ENCODE data around the gene B9D1. TPM values are rescaled to one million over a fixed set of nuclear protein-coding genes. Genes with fewer than 3 reads are reported as not detected.

Gene B9D1
- total and polyA plus RNA-seq, 2 experiments from 2014 or later = 35.2 to 63.5 TPM

GRCh38 chr17:19361326-19361725 is 1.2 kb downstream of the B9D1 start:
- DNase-seq (ENCODE audit: low spot score) (no peak), ATAC-seq (no peak)
- no peaks in the 10 kb centered on the region; the same call in 1 of the 2 replicates for H4K20me1 ChIP-seq (replicated peaks; ENCODE audit: insufficient read depth)
- Mint-ChIP-seq H3K36me3 (ENCODE audit: low read depth) (peaks cover 7% of the 10 kb centered on the region; the same call in 2 of the 3 replicates), H3K9me3 (no peaks in the 10 kb centered on the region), H3K27me3 (ENCODE audit: insufficient read depth, low read depth, poor library complexity) (peaks cover 4% of the 10 kb centered on the region), H3K4me1 (peaks cover 14% of the 10 kb centered on the region), H3K4me3 (peak overlapping the region; percentile 89), H3K27ac (no peak overlapping the region)
- no peaks in the 10 kb centered on the region for H3K27me3 ChIP-seq (ENCODE audit: insufficient read depth)
- H3K36me3 ChIP-seq (ENCODE audit: insufficient read depth) = no peaks in the 10 kb centered on the region
- H3K4me3 ChIP-seq = no peak overlapping the region
- TF ChIP-seq POLR2AphosphoS5 (IDR thresholded peaks at IDR 0.05; ENCODE audit: low read depth) (no peak), EZH2phosphoT487 (IDR thresholded peaks at IDR 0.05; ENCODE audit: unreplicated experiment) (no peak)
- H3F3A ChIP-seq (replicated peaks; ENCODE audit: low read depth) = no peaks in the 10 kb centered on the region
- H3K4me1 ChIP-seq (ENCODE audit: insufficient read depth) = peaks cover 11% of the 10 kb centered on the region
- H3K79me2 ChIP-seq (replicated peaks; ENCODE audit: insufficient read depth) = no peaks in the 10 kb centered on the region
- no peak overlapping the region for H2AFZ ChIP-seq
- no peak overlapping the region for H3K27ac ChIP-seq (ENCODE audit: low read depth)
- H3K4me2 ChIP-seq = peak overlapping the region; percentile 97
- no peaks in the 10 kb centered on the region for H3K9me2 ChIP-seq (ENCODE audit: insufficient read depth)

- no peak overlapping the region; the same call in 2 of the 3 replicates for H3K4me3 Mint-ChIP-seq
Measured at GRCh38 chr17:19360772-19361171, 1.8 kb downstream of the B9D1 start.

GRCh38 chr17:19359856-19360255 is 2.7 kb downstream of the B9D1 start:
- Mint-ChIP-seq H3K4me3 (no peak overlapping the region), H3K27me3 (ENCODE audit: insufficient read depth, low read depth, poor library complexity) (peaks cover 4% of the 10 kb centered on the region), H3K9me3 (no peaks in the 10 kb centered on the region), H3K36me3 (ENCODE audit: low read depth) (peaks cover 7% of the 10 kb centered on the region; the same call in 2 of the 3 replicates), H3K4me1 (peaks cover 14% of the 10 kb centered on the region), H3K27ac (no peak overlapping the region)
- DNase-seq (ENCODE audit: low spot score) (no peak), ATAC-seq (no peak)
- Histone ChIP-seq H3K4me2 (no peak overlapping the region), H3K79me2 (replicated peaks; ENCODE audit: insufficient read depth) (no peaks in the 10 kb centered on the region), H3K4me3 (no peak overlapping the region), H3K36me3 (ENCODE audit: insufficient read depth) (no peaks in the 10 kb centered on the region), H3K9me2 (ENCODE audit: insufficient read depth) (no peaks in the 10 kb centered on the region), H4K20me1 (replicated peaks; ENCODE audit: insufficient read depth) (no peaks in the 10 kb centered on the region; the same call in 1 of the 2 replicates), H3F3A (replicated peaks; ENCODE audit: low read depth) (no peaks in the 10 kb centered on the region), H3K27ac (ENCODE audit: low read depth) (no peak overlapping the region), H2AFZ (no peak overlapping the region), H3K27me3 (ENCODE audit: insufficient read depth) (no peaks in the 10 kb centered on the region), H3K4me1 (ENCODE audit: insufficient read depth) (peaks cover 11% of the 10 kb centered on the region)
- TF ChIP-seq JUNB (IDR thresholded peaks at IDR 0.05; ENCODE audit: unreplicated experiment) = no peak
- TF ChIP-seq CREB1 (CRISPR knock-in tag; IDR thresholded peaks at IDR 0.05; ENCODE audit: low read depth) = no peak
- TF ChIP-seq REST (IDR thresholded peaks at IDR 0.05; ENCODE audit: unreplicated experiment) = no peak
- no peak for TF ChIP-seq ZNF331 (CRISPR knock-in tag; IDR thresholded peaks at IDR 0.05; ENCODE audit: low read depth)
- no peak for TF ChIP-seq EZH2phosphoT487 (IDR thresholded peaks at IDR 0.05; ENCODE audit: unreplicated experiment)
- TF ChIP-seq STAT1 (IDR thresholded peaks at IDR 0.05; ENCODE audit: unreplicated experiment) = no peak

More at GRCh38 chr17:19360772-19361171, 1.8 kb downstream of the B9D1 start:
- Mint-ChIP-seq H3K36me3 (ENCODE audit: low read depth) (peaks cover 7% of the 10 kb centered on the region; the same call in 2 of the 3 replicates), H3K27me3 (ENCODE audit: insufficient read depth, low read depth, poor library complexity) (peaks cover 4% of the 10 kb centered on the region), H3K27ac (no peak overlapping the region), H3K4me1 (peaks cover 14% of the 10 kb centered on the region), H3K9me3 (no peaks in the 10 kb centered on the region)
- Histone ChIP-seq H3K9me2 (ENCODE audit: insufficient read depth) (no peaks in the 10 kb centered on the region), H3K27ac (ENCODE audit: low read depth) (no peak overlapping the region), H3K4me3 (no peak overlapping the region), H4K20me1 (replicated peaks; ENCODE audit: insufficient read depth) (no peaks in the 10 kb centered on the region; the same call in 1 of the 2 replicates), H3K4me2 (no peak overlapping the region), H3K79me2 (replicated peaks; ENCODE audit: insufficient read depth) (no peaks in the 10 kb centered on the region), H2AFZ (no peak overlapping the region), H3K27me3 (ENCODE audit: insufficient read depth) (no peaks in the 10 kb centered on the region), H3K36me3 (ENCODE audit: insufficient read depth) (no peaks in the 10 kb centered on the region), H3K4me1 (ENCODE audit: insufficient read depth) (peaks cover 11% of the 10 kb centered on the region), H3F3A (replicated peaks; ENCODE audit: low read depth) (no peaks in the 10 kb centered on the region)
- ATAC-seq (no peak), DNase-seq (ENCODE audit: low spot score) (no peak)
- TF ChIP-seq NANOG (IDR thresholded peaks at IDR 0.05; ENCODE audit: borderline replicate concordance) (no peak), POLR2AphosphoS5 (IDR thresholded peaks at IDR 0.05; ENCODE audit: low read depth) (no peak), STAT1 (IDR thresholded peaks at IDR 0.05; ENCODE audit: unreplicated experiment) (no peak), ZNF331 (CRISPR knock-in tag; IDR thresholded peaks at IDR 0.05; ENCODE audit: low read depth) (no peak), CTCF (conservative IDR thresholded peaks at IDR 0.05; ENCODE audit: low read depth in 2 of 2) (no peak), ZNF114 (CRISPR knock-in tag; IDR thresholded peaks at IDR 0.05) (no peak), EZH2 (IDR thresholded peaks at IDR 0.05; ENCODE audit: low read depth, unreplicated experiment) (no peak)
